HG03457 (cell line): ENCODE results near the gene C6orf47.

Experiments
- ATAC-seq: cut with Tn5 transposase; IDR thresholded peaks from one replicate; pipeline ENCODE4 v1.9.1; 2021; ENCODE audit warnings: moderate number of reproducible peaks; ENCODE audit not compliant: unreplicated experiment

C6orf47 gene

DNA sequence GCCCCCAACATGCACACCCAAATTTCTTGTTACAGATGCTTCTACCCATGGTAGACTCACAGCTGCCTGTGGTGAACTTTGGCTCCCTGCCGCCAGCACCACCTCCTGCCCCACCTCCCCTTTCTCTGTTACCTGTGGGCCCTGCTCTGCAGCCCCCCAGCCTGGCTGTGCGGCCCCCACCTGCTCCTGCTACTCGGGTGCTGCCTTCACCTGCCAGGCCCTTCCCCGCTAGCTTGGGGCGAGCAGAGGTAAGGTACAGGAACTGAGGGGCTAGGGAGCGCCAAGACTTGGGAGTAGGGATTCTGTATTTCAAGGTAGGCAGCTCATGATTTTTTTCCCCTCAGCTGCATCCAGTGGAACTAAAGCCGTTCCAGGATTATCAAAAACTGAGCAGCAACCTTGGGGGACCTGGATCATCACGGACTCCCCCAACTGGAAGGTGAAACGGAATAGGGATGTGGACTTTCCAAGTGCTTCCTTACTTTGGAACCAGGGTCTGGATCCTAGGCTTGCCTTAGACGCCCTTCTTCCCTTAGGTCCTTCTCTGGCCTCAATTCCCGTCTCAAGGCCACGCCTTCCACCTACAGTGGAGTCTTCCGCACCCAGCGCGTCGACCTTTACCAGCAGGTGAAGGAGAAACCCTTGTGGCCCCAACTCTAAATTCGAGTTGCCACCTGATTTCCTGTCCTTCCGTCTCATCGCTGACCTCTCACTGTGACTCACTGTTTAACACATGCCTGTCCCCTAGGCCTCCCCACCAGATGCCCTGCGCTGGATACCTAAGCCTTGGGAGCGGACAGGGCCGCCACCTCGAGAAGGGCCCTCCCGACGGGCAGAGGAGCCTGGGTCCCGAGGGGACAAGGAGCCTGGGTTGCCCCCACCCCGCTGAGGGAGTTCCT lies 23.6 kb downstream of the C6orf47 start:
- no peak for ATAC-seq

DNA sequence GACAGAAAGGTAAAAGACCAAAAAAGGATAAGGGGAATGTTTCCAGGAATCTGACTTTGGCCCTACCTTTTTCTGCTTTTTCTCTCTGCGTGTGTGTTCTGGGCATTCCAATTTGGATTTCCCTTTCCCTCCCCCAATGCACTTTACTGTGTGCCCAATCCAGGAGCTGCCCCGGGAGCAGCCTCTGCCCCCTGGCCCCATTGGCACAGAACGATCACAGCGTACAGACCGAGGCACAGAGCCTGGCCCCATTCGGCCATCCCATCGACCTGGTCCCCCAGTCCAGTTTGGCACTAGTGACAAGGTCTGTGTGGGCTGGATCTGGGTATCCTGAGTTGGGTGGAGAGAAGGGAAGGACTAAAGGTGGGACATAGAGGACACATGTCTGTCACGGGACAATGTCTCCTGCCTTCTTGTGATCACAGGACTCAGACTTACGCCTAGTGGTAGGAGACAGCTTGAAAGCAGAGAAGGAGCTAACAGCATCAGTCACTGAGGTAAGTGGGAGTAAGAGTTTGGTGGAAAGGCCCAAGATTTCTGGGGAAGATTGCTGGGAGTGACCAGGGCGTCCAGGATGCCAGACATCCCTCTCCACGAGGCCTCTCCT lies 25.5 kb downstream of the C6orf47 start:
- ATAC-seq = no peak

DNA sequence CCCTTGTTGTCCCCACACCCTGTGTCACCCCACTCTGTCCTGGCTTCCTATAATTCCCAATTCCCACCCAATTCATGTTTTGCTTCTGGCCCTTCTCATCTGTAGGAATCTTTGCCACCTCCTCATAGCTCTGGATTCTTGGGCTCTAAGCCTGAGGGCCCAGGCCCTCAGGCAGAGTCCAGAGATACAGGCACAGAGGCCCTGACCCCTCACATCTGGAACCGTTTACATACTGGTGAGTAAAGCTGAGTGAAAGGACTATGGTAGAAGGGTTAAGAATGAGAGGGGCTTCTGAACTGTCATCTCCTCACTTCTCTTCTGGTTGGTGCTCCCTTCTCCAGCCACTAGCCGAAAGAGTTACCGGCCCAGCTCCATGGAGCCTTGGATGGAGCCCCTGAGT lies 26.4 kb downstream of the C6orf47 start:
- ATAC-seq = no peak

DNA sequence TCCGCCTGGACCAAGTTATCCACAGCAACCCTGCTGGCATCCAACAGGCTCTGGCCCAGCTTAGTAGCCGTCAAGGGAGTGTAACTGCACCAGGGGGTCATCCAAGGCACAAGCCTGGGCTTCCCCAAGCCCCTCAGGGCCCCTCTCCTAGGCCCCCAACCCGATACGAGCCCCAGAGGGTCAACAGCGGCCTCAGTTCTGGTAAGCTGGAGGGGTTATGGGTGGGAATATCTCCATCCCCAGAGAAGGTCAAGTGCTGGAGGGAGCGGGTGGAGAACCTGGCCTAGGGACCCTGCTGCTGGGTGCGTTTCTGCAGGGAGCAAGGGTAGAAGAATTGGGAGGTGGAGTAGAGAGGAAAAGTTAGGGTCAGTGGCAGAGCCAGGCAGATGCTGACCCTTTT lies 27.1 kb downstream of the C6orf47 start:
- no peak for ATAC-seq

DNA sequence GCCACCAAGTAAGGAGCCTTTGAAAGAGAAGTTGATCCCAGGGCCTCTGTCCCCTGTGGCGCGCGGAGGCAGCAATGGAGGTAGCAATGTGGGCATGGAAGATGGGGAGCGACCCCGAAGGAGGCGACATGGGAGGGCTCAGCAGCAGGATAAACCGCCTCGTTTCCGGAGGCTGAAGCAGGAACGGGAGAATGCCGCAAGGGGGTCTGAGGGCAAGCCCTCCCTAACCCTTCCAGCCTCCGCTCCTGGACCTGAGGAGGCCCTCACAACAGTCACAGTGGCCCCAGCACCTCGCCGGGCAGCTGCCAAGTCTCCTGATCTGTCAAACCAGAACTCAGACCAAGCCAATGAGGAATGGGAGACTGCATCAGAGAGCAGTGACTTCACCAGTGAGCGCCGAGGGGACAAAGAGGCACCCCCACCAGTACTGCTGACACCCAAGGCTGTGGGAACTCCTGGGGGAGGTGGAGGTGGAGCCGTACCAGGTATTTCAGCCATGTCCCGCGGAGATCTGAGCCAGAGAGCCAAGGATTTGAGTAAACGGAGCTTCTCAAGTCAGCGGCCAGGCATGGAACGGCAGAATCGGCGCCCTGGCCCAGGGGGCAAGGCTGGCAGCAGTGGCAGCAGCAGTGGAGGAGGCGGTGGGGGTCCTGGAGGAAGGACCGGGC lies 28.2 kb downstream of the C6orf47 start:
- no peak for ATAC-seq

DNA sequence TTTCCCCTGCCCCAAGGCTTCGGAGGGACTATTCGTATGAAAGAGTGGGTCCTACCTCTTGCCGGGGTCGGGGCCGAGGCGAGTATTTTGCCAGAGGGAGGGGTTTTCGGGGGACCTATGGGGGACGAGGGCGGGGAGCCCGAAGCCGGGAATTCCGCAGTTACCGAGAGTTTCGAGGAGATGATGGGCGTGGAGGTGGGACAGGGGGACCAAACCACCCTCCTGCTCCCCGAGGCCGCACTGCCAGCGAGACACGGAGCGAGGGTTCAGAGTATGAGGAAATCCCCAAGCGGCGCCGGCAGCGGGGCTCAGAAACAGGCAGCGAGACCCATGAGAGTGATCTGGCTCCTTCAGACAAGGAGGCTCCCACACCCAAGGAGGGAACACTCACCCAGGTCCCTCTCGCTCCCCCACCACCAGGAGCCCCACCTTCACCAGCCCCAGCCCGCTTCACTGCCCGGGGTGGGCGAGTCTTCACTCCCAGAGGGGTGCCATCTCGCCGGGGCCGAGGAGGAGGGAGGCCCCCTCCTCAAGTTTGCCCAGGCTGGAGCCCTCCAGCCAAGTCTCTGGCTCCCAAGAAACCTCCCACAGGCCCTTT lies 28.8 kb downstream of the C6orf47 start:
- ATAC-seq = no peak

DNA sequence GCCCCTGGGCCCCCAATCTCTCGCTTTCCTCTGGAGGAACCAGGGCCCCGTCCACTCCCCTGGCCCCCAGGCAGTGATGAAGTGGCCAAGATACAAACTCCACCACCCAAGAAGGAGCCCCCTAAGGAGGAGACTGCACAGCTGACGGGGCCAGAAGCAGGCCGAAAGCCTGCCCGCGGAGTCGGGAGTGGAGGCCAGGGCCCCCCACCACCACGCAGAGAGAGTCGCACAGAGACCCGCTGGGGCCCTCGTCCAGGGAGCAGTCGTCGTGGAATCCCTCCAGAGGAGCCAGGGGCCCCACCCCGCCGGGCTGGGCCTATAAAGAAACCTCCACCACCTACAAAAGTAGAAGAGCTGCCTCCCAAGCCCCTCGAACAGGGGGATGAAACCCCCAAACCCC lies 29.4 kb downstream of the C6orf47 start:
- no peak for ATAC-seq

DNA sequence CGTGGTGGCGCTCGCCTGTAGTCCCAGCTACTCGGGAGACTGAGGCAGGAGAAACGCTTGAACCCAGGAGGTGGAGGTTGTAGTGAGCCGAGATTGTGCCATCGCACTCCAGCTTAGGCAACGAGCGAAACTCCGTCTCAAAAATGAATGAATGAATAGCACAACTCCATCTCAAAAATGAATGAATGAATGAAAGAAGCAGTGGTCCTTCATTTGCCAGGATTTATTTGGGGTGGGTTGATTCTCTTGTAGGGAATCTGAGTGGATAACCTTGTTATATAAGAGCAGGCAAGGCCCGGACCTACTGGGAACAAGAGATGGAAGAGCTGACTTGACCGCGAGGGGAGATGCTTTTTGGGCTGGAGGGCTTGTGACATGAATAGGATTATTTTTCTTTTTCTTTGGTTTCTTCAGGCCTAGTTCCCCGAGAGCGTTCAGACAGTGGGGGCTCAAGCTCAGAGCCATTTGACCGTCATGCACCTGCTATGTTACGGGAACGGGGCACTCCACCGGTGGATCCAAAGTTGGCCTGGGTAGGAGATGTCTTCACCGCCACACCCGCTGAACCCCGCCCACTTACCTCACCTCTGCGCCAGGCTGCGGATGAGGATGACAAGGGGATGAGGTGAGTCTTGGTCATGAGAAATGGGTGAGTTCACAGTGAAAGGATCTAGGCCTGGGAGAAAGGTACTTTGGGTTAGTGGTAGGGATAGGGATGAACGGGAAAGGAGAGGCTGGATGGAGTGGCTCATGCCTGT lies 30.2 kb downstream of the C6orf47 start:
- no peak for ATAC-seq

DNA sequence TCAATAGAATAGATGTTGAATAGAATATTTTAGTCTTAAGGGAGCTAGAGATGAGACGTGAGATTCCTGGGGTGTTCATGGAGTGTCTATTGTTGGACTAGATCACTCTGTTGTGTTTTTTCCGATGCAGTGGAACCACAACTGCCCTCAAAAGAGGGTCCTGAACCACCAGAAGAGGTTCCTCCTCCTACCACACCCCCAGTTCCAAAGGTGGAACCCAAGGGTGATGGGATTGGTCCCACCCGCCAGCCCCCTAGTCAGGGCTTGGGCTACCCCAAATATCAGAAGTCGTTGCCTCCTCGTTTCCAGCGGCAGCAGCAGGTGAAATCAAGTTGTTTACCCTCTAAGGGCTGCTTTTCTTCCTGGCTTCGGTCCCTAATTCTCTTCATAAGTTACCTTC lies 31.6 kb downstream of the C6orf47 start:
- ATAC-seq = no peak

DNA sequence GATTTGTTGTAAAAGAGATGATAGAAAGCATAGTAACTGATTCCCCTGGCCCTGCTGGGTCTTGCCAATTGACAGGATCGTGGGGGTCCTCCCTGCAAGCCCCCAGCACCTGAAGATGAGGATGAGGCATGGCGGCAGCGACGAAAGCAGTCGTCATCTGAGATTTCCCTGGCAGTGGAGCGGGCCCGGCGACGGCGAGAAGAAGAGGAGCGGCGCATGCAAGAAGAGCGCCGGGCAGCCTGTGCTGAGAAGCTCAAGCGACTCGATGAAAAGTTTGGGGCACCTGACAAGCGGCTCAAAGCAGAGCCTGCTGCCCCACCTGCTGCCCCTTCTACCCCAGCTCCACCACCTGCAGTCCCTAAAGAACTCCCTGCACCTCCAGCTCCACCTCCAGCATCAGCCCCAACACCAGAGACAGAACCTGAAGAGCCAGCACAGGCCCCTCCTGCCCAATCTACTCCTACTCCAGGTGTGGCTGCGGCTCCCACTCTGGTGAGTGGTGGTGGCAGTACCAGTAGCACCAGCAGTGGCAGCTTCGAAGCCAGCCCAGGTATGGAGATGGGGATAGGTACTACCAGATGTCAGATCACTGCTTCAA lies 32.8 kb downstream of the C6orf47 start:
- ATAC-seq = no peak

DNA sequence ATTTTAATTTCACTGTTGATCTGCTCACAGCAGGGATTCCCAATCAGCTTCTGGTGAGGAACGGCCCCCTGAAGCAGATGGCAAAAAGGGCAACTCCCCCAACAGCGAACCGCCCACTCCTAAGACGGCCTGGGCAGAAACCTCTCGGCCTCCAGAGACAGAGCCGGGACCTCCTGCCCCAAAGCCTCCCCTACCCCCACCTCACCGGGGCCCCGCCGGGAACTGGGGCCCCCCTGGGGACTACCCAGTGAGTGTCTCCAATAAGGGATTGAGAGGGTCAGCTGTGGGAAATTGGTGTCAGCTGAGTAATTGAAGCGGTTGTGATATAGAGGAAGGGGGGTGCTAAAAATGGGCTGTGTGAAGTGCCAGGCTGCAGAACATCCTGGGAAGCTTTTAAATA lies 33.6 kb downstream of the C6orf47 start:
- ATAC-seq = no peak

DNA sequence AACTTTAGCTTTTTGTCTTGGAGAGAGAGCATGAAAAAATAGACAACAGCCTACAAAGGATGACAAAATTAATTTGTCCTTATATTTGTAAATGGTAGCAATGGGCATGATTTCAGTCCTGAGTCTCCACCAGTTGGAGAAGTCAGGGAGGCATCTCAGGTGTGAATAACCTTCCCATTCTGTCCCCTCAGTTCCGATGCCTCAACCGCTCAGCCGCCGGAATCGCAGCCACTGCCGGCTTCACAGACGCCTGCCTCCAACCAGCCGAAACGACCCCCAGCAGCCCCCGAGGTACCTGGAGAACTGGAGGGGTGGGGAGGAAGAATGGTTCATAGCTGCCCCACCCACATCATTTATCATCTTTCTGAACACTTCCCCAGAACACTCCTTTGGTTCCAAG lies 36.5 kb downstream of the C6orf47 start:
- ATAC-seq = no peak

DNA sequence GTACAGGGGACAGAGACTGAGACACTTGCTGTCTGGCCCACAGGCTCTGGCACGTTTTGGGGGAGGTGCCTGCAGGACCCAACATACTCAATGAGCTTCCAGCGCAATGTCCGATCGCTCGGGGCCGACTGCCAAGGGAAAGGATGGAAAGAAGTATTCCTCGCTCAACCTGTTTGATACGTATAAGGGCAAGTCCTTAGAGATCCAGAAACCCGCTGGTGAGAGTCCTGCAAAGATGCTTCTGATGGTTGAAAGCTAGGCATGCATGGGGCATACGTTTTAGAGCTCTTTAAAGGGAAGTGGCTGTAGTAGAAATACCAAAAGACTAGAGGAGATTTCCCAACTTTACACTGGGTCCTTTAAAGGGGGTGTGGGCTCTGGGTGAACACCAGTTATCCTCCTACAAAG lies 37.9 kb downstream of the C6orf47 start:
- ATAC-seq = no peak

DNA sequence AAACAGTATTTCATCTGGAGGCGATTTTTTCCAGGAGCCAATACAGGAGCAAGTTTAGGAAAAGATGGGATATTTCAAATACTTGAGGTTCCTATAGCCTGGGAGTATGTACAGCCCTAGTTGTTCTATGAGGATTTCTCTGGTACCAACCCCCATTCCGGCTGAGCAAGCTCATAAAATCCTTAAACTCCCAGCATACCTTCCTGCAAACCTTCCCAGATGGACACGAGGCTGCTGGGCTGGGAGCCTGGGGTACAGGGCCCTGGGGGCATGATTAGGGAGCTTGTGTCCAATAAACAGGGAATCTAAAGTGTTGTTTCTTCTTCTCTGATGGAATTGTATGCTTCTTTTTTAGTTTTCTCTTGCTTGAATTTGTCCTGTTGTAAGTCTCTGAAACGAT lies 38.6 kb downstream of the C6orf47 start:
- no peak for ATAC-seq

DNA sequence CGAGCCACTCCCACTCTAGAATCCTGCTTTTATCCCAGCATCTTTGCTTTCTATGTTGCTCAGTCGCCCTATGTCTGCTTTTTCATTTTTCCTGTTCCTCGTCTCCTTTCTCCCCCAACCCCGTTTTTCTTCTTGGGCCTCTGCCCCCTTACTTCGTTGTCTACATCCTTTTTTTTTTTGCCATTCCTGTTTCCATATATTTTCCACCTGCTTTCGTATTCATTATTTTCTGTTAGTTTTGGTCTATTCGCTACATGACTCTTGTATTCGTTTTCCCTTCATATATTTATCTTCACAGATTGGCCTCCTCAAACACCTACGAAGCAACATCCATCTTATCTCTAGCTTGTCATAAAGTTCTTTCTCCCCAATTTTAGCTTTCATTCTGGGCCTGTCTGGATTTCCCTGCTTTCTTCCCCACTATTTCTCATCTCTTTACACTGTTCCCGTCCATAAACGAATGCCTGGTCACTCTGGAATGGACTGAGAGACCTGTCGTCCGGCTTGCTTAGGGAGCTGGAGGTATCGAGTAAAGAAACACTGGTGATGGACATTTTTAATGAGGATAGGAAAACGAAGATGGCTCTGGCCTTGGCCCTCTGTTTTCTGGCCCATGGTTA lies 39.1 kb downstream of the C6orf47 start:
- ATAC-seq = no peak

DNA sequence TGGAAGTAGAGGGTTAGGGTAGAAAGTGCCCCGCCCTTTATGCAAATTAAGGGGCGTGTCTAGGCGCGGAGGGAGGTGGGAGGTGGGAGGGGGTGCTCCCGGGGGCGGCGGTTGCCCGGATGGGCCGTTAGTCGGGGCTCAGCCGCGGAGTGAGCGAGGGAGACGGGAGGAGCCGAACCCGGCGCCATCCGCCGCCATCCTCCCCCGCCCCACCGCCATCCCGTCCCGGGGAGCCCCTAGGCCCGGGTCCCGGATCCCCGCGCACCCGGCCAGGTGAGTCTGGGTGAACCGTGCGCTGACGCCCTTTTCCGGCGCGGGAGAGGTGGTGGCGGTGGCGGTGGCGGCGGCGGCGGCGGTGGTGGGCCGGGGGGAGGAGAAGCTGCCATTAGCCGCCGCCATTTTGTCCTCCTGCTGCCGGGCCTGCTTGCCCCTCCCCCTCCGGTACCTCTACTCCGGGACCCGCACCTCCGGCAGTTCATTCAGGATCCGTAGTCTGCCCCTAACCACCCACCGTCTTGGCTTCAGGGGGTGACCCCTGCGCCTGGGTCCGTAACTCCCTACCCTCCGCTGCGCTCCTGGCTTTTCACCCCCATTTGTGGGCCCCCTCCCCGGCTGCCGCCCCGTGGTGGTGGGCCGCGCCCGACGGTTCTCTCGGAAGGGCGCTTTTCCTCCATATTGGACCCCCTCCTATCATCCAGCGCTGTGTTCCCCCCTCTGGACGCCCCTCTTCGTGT lies 39.8 kb downstream of the C6orf47 start, which contains the start of gene PRRC2A:
Gene PRRC2A, plus strand, starts transcription at position 130 of the 734 bp plus-strand sequence. CDS start 2,075 bp downstream, outside the sequence.
- ATAC-seq = peak; percentile 28

DNA sequence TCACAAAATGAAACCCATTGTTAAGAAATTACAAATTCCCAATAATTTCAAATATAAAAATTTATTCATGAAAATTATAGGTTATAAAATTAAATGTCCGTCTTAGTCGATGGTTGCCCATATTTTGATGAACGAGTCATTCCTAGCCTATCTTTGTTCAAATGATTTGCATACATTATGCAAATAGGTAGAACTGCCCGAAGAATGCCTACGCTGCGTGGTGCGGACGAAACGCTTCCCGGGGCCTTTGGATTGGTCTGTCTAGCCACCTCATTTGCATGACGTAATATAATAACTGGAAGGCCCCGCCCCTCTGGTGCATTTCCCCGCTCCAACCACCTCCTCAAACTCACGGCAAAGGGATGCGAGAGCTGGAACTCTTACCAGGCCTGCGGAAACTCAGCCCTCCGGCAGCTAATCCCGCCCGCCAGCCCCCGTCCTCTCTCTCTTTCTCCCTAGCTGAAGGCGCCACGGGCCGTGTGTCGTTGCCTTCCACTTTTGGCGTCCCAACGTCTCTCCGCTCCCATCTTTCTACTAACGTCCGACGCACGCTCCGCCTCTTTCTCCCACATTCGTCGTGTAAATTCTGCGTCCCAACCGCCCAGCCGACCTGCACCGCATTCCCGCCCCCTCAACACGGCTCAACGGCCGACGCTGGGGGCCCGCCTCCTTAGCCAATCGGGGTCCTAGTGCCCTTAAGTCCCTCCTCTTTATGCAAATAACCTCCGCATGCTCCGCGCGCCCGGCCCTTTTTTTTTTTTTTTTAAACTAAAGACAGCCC lies 40.6 kb downstream of the C6orf47 start:
- ATAC-seq = peak; percentile 65

DNA sequence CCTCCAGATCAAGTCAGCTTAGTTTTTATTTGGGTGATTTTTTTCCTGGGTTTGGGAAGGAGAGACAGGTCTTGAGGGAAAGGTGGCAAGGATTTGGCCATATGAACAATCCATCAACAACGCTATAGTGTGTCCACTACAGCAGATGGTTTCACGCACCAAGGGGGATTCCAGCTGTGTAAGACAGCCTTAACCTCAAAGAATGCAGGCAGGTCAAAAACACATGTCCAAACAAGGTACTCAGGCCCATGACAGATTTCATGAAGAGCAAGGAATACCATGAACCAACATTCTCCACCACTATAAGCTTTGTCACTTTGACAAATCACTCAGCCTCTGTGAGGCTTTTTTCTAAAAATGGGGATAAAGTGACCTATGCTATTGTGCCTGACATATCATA lies 43.6 kb downstream of the C6orf47 start:
- no peak for ATAC-seq
